Panc1 (cell line): ENCODE data around the gene OTOF.

ENCODE experiments used
- POLR2AphosphoS5 ChIP-seq: IDR thresholded peaks from 2 replicates; pipeline ENCODE4 v1.6.1; 2012; ENCODE audit warnings: mild to moderate bottlenecking, low read depth, low read length, moderate library complexity
- TF ChIP-seq, protein P1 (sequence below): fragments of 450-650 bp; IDR thresholded peaks from 2 replicates; pipeline ENCODE4 v1.5.1; 2017; ENCODE audit warnings: mild to moderate bottlenecking

DNA sequence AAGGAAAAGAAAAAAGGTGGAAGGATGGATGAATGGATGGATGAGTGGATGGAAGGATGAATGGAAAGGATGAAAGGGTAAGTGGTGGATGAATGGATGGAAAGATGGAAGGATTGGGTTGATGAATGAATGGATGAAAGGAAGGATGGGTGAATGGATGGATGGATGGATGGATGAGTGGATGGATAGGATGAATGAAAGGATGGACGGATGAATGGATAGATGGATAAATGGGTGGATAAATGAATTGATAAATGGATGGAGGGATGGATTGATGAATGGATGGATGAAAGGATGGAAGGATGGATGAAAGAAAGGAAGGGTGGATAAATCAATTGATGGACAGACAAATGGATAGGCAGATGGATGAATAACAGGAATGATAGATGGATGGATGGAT is 48.2 kb upstream of the OTOF start:
- TF ChIP-seq, protein P1, sequence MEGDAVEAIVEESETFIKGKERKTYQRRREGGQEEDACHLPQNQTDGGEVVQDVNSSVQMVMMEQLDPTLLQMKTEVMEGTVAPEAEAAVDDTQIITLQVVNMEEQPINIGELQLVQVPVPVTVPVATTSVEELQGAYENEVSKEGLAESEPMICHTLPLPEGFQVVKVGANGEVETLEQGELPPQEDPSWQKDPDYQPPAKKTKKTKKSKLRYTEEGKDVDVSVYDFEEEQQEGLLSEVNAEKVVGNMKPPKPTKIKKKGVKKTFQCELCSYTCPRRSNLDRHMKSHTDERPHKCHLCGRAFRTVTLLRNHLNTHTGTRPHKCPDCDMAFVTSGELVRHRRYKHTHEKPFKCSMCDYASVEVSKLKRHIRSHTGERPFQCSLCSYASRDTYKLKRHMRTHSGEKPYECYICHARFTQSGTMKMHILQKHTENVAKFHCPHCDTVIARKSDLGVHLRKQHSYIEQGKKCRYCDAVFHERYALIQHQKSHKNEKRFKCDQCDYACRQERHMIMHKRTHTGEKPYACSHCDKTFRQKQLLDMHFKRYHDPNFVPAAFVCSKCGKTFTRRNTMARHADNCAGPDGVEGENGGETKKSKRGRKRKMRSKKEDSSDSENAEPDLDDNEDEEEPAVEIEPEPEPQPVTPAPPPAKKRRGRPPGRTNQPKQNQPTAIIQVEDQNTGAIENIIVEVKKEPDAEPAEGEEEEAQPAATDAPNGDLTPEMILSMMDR, result no peak
- TF ChIP-seq POLR2AphosphoS5, result no peak
